Esophagus (tissue), 2 donors: ENCODE results near the gene ADAMTS17. TPM values are rescaled to one million over a fixed set of nuclear protein-coding genes. Genes with fewer than 3 reads are reported as not detected.

Experiments
- H3K27ac ChIP-seq, 2 donors: one replicate each; pipeline ENCODE4 v1.5.1; 2013; ENCODE audit warnings: low read depth in 2 of 2, mild to moderate bottlenecking in 2 of 2, inconsistent platforms in 1 of 2, low read length in 1 of 2, moderate library complexity in 1 of 2
- H3K27me3 ChIP-seq, 2 donors: one replicate each; pipeline ENCODE4 v1.6.1; 2013; ENCODE audit warnings: low read length in 2 of 2, control low read depth in 1 of 2, mild to moderate bottlenecking in 1 of 2; ENCODE audit not compliant: insufficient read depth in 2 of 2, control insufficient read depth in 1 of 2
- H3K36me3 ChIP-seq, 2 donors: one replicate each; pipeline ENCODE4 v1.6.1; 2013; ENCODE audit warnings: low read length in 1 of 2; ENCODE audit not compliant: control insufficient read depth in 2 of 2, insufficient read depth in 2 of 2
- H3K4me1 ChIP-seq, 2 donors: one replicate each; pipeline ENCODE4 v1.6.1; 2013; ENCODE audit warnings: low read length in 1 of 2; ENCODE audit not compliant: control insufficient read depth in 2 of 2, insufficient read depth in 2 of 2
- H3K4me3 ChIP-seq, 2 donors: one replicate each; pipeline ENCODE4 v1.5.1; 2013; ENCODE audit warnings: low read length in 2 of 2, mild to moderate bottlenecking in 2 of 2, low read depth in 1 of 2, moderate library complexity in 1 of 2
- H3K9me3 ChIP-seq, 2 donors: one replicate each; pipeline ENCODE4 v1.6.1; 2013; ENCODE audit warnings: mild to moderate bottlenecking in 2 of 2, low read depth in 1 of 2, low read length in 1 of 2, moderate library complexity in 1 of 2; ENCODE audit not compliant: control insufficient read depth in 2 of 2, insufficient read depth in 1 of 2
- WGBS, 2 donors: extraction: QIAGEN DNeasy Blood & Tissue Kit; methylation state at CpG; one replicate each; pipeline ENCODE4 v1.1.7; 2013; 5-methylcytosine and 5-hydroxymethylcytosine counted together
- polyA plus RNA-seq, 2 donors: library from polyadenylated mRNA; stranded (reverse); fragments of 200-250 nt; gene quantifications; one replicate each; pipeline ENCODE4 v1.2.3, GENCODE V29; 2013
- donor health status: healthy with polysubstance abuse.
- donor health status: Bipolar disorder and iron deficiency.

ADAMTS17 gene
- polyA plus RNA-seq, 2 donors, result 2.1 to 6.9 TPM

- Histone ChIP-seq H3K4me3 (no peak overlapping the region), H3K36me3 (no peaks in the 10 kb centered on the region), H3K27ac (no peak overlapping the region), H3K27me3 (no peaks in the 10 kb centered on the region), H3K9me3 (peaks cover 0 to 5% of the 10 kb centered on the region in 2 donors), H3K4me1 (peaks cover 0 to 2% of the 10 kb centered on the region in 2 donors)
- WGBS, 2 donors, result 87 to 94% methylated on average over 9 of the region's 9 CpGs
These were observed 352.7 kb downstream of the ADAMTS17 start for GRCh38 chr15:99989095-99989494.

GRCh38 chr15:99987701-99988100 is 354.1 kb downstream of the ADAMTS17 start:
- no peak overlapping the region for H3K27ac ChIP-seq
- peaks cover 0 to 1% of the 10 kb centered on the region in 2 donors for H3K4me1 ChIP-seq
- 87 to 93% methylated on average over 2 to 3 of the region's 3 CpGs for WGBS, 2 donors
- no peak overlapping the region for H3K4me3 ChIP-seq
- H3K27me3 ChIP-seq, result no peaks in the 10 kb centered on the region
- H3K9me3 ChIP-seq, result peaks cover 0 to 5% of the 10 kb centered on the region in 2 donors
- H3K36me3 ChIP-seq, result no peaks in the 10 kb centered on the region

- H3K36me3 ChIP-seq, result no peaks in the 10 kb centered on the region
- H3K9me3 ChIP-seq, result peaks cover 0 to 5% of the 10 kb centered on the region in 2 donors
- WGBS, 2 donors, result 81 to 90% methylated on average over 5 of the region's 5 CpGs
These were observed 354.7 kb downstream of the ADAMTS17 start for GRCh38 chr15:99987119-99987506.

GRCh38 chr15:99986297-99987118 is 355.3 kb downstream of the ADAMTS17 start:
- 61 to 64% methylated on average over 9 of the region's 9 CpGs for WGBS, 2 donors
- H3K27me3 ChIP-seq, result no peaks in the 10 kb centered on the region

More at GRCh38 chr15:99987119-99987506, 354.7 kb downstream of the ADAMTS17 start:
- no peak overlapping the region for H3K27ac ChIP-seq
- H3K27me3 ChIP-seq, result no peaks in the 10 kb centered on the region
- no peak overlapping the region for H3K4me3 ChIP-seq
- peaks cover 0 to 1% of the 10 kb centered on the region in 2 donors for H3K4me1 ChIP-seq

GRCh38 chr15:99985878-99986277 is 355.9 kb downstream of the ADAMTS17 start:
- no peaks in the 10 kb centered on the region for H3K36me3 ChIP-seq
- H3K4me3 ChIP-seq, result no peak overlapping the region
- H3K4me1 ChIP-seq, result peaks cover 0 to 2% of the 10 kb centered on the region in 2 donors
- H3K27me3 ChIP-seq, result no peaks in the 10 kb centered on the region
- WGBS, 2 donors, result 89 to 95% methylated on average over 4 of the region's 4 CpGs
- H3K9me3 ChIP-seq, result peaks cover 0 to 5% of the 10 kb centered on the region in 2 donors
- H3K27ac ChIP-seq, result no peak overlapping the region

More at GRCh38 chr15:99986297-99987118, 355.3 kb downstream of the ADAMTS17 start:
- peaks cover 0 to 2% of the 10 kb centered on the region in 2 donors for H3K4me1 ChIP-seq
- no peak overlapping the region for H3K4me3 ChIP-seq
- H3K36me3 ChIP-seq, result no peaks in the 10 kb centered on the region
- H3K9me3 ChIP-seq, result peaks cover 0 to 5% of the 10 kb centered on the region in 2 donors
- H3K27ac ChIP-seq, result no peak overlapping the region

- Histone ChIP-seq H3K27me3 (no peaks in the 10 kb centered on the region), H3K36me3 (no peaks in the 10 kb centered on the region), H3K4me3 (no peak overlapping the region), H3K4me1 (peaks cover 0 to 2% of the 10 kb centered on the region in 2 donors), H3K27ac (no peak overlapping the region), H3K9me3 (peaks cover 0 to 5% of the 10 kb centered on the region in 2 donors)
- 95 to 96% methylated on average over 18 of the region's 18 CpGs for WGBS, 2 donors
These were observed 357.1 kb downstream of the ADAMTS17 start for GRCh38 chr15:99984491-99985243.

GRCh38 chr15:99983886-99984286 is 357.9 kb downstream of the ADAMTS17 start:
- H3K36me3 ChIP-seq, result no peaks in the 10 kb centered on the region
- 58 to 59% methylated on average over 17 of the region's 17 CpGs for whole genome bisulfite sequencing, 2 donors
- H3K4me1 ChIP-seq, result peaks cover 0 to 2% of the 10 kb centered on the region in 2 donors
- H3K27ac ChIP-seq, result no peak overlapping the region
- no peak overlapping the region for H3K4me3 ChIP-seq
- no peaks in the 10 kb centered on the region for H3K27me3 ChIP-seq
- peaks cover 0 to 1% of the 10 kb centered on the region in 2 donors for H3K9me3 ChIP-seq

- Histone ChIP-seq H3K4me3 (no peak overlapping the region), H3K9me3 (no peaks in the 10 kb centered on the region), H3K36me3 (no peaks in the 10 kb centered on the region), H3K27me3 (no peaks in the 10 kb centered on the region), H3K27ac (no peak overlapping the region), H3K4me1 (peaks cover 0 to 2% of the 10 kb centered on the region in 2 donors)
- 68 to 69% methylated on average over 15 of the region's 15 CpGs for WGBS, 2 donors
These were observed 358.4 kb downstream of the ADAMTS17 start for GRCh38 chr15:99983171-99983885.

GRCh38 chr15:99982662-99983061 is 359.1 kb downstream of the ADAMTS17 start:
- no peaks in the 10 kb centered on the region for H3K27me3 ChIP-seq
- H3K4me1 ChIP-seq, result peaks cover 0 to 6% of the 10 kb centered on the region in 2 donors
- no peaks in the 10 kb centered on the region for H3K36me3 ChIP-seq
- no peak overlapping the region for H3K27ac ChIP-seq
- no peak overlapping the region for H3K4me3 ChIP-seq
- 77 to 83% methylated on average over 4 of the region's 4 CpGs for WGBS, 2 donors
- no peaks in the 10 kb centered on the region for H3K9me3 ChIP-seq
